Measurements from ENCODE around the gene FAM83E. TPM values are rescaled to one million over a fixed set of nuclear protein-coding genes. Genes with fewer than 3 reads are reported as not detected.

The FAM83E gene
- total and polyA plus RNA-seq, 2 of the 8 experiments (the other 6 are each of a cell fraction or from before 2014, with no cell fraction given): 1.8 to 5.3 TPM

- H3K23ac ChIP-seq (ENCODE audit: insufficient read length): no peak overlapping the region
- no peaks in the 10 kb centered on the region for H3K36me3 ChIP-seq (ENCODE audit: control insufficient read depth in 2 of 4, insufficient read depth in 4 of 4, low read length in 3 of 4)
- H3K27me3 ChIP-seq (replicated peaks in 1 of 4; ENCODE audit: control insufficient read depth in 3 of 4, extremely low read depth in 1 of 4, insufficient read depth in 3 of 4, low read length in 3 of 4): no peaks in the 10 kb centered on the region; a peak in 2 of 7 replicates
- WGBS, 2 experiments (ENCODE audit: extremely low coverage in 1 of 2, insufficient coverage in 1 of 2, insufficient read length in 1 of 2, insufficient replicate concordance in 2 of 2, low coverage in 1 of 2, low lambda C conversion rate in 2 of 2, missing lambda C conversion rate in 1 of 2): 74% methylated on average over 5 of the region's 5 CpGs; no CpG with 5 or more reads in 1 of the 2 experiments
- no peak overlapping the region for H2AK5ac ChIP-seq (ENCODE audit: low read depth, low read length)
- H3K4me3 ChIP-seq (ENCODE audit: extremely low read depth in 1 of 4, insufficient read depth in 2 of 4, low read depth in 3 of 4, low read length in 4 of 4): no peak overlapping the region
- POLR2A ChIA-PET (ENCODE audit: partially characterized antibody): interaction anchor here (0.6 to 2.3 kb wide), 5 partner anchors 12 to 81 kb away, joined by 3 to 9 read pairs (median 3); no protein-coding TSS in a partner anchor
- CTCF ChIA-PET (ENCODE audit: partially characterized antibody): interaction anchor here (0.5 to 4.6 kb wide), 11 partner anchors 9 to 1510 kb away, joined by 3 to 29 read pairs (median 4); no protein-coding TSS in a partner anchor
- no peak overlapping the region for H3K9ac ChIP-seq (replicated peaks in 1 of 4; ENCODE audit: extremely low read depth in 1 of 4, low read depth in 3 of 4, low read length in 3 of 4)
- no peak overlapping the region for H3K4ac ChIP-seq (replicated peaks; ENCODE audit: insufficient read length, low read depth, low read length)
- H2AFZ ChIP-seq (ENCODE audit: low read length): no peak overlapping the region
- H3K9me3 ChIP-seq (ENCODE audit: insufficient read depth in 2 of 2, low read depth in 1 of 2, low read length in 1 of 2): no peaks in the 10 kb centered on the region
- no peak for FAIRE-seq
- H3K14ac ChIP-seq (ENCODE audit: insufficient read length): no peak overlapping the region
- H2BK15ac ChIP-seq (ENCODE audit: low read length): peak overlapping the region; percentile 29; the same call in 1 of the 2 replicates
- H2BK20ac ChIP-seq (ENCODE audit: low read length): no peak overlapping the region
- H4K20me1 ChIP-seq (replicated peaks in 1 of 2; ENCODE audit: control insufficient read depth in 1 of 2, insufficient read depth in 2 of 2, low read length in 2 of 2): no peaks in the 10 kb centered on the region
- no peak overlapping the region for H2BK5ac ChIP-seq (ENCODE audit: low read depth, low read length)
- no peaks in the 10 kb centered on the region for H3K79me1 ChIP-seq (ENCODE audit: low read depth, low read length)
- no peak overlapping the region for H3K27ac ChIP-seq (ENCODE audit: low read depth, low read length)
- H3K56ac ChIP-seq (replicated peaks; ENCODE audit: insufficient read length, low read depth, low read length): no peak overlapping the region
- H4K91ac ChIP-seq (replicated peaks; ENCODE audit: insufficient read length, low read length): peak overlapping the region; percentile 1
- no peak overlapping the region for H3K4me2 ChIP-seq (ENCODE audit: insufficient read depth in 1 of 2, low read depth in 2 of 2, low read length in 2 of 2)
- H3K18ac ChIP-seq (ENCODE audit: extremely low read depth, low read length): no peak overlapping the region
- no peaks in the 10 kb centered on the region for H3K23me2 ChIP-seq (ENCODE audit: low read depth, low read length)
- H2BK120ac ChIP-seq (replicated peaks; ENCODE audit: low read depth, low read length): no peak overlapping the region
- no peak for DNase-seq (ENCODE audit: low read depth in 1 of 2, low spot score in 2 of 2)
- H4K5ac ChIP-seq (ENCODE audit: insufficient read length, low read depth, low read length): no peak overlapping the region
- no peaks in the 10 kb centered on the region for H3K79me2 ChIP-seq (ENCODE audit: control insufficient read depth in 1 of 2, insufficient read depth in 2 of 2, low read length in 2 of 2)
- H4K8ac ChIP-seq (ENCODE audit: extremely low read depth, insufficient read depth, low read length): no peak overlapping the region
- H3K4me1 ChIP-seq (replicated peaks in 1 of 4; ENCODE audit: control insufficient read depth in 3 of 4, insufficient read depth in 4 of 4, low read length in 3 of 4): peaks cover 0 to 8% (median 3%) of the 10 kb centered on the region in 4 experiments; a peak in 5 of 7 replicates
- no peak overlapping the region for H2BK12ac ChIP-seq (ENCODE audit: low read depth, low read length)
Observed at GRCh38 chr19:48571378-48572162, 43.3 kb downstream of the FAM83E start.
